HepG2 (cell line): ENCODE results near the gene ZBTB34. TPM values are rescaled to one million over a fixed set of nuclear protein-coding genes. Genes with fewer than 3 reads are reported as not detected.
A peak's percentile ranks its signal among the peaks of the same experiment; 100 is the strongest.

ENCODE experiments used
- FOXA3 ChIP-seq: IDR thresholded peaks from 2 replicates; pipeline ENCODE4 v1.6.1; 2016; ENCODE audit warnings: missing genetic modification reagents, missing compliant biosample characterization
- FUBP1 ChIP-seq: sonication (generic); formaldehyde crosslinking; IDR thresholded peaks from 2 replicates; pipeline ENCODE4 v1.5.1; 2020; ENCODE audit warnings: missing genetic modification reagents, mild to moderate bottlenecking, borderline replicate concordance
- HHEX ChIP-seq: IDR thresholded peaks from 2 replicates; pipeline ENCODE4 v1.6.1; 2016; ENCODE audit warnings: control low read depth
- MIER2 ChIP-seq: IDR thresholded peaks from 2 replicates; pipeline ENCODE4 v1.6.1; 2016; ENCODE audit warnings: missing biosample characterization, missing genetic modification reagents
- MTA3 ChIP-seq: sonication (generic); formaldehyde crosslinking; IDR thresholded peaks from 2 replicates; pipeline ENCODE4 v1.4.0; 2020; ENCODE audit warnings: missing genetic modification reagents
- NFE2L1 ChIP-seq: sonication (generic); formaldehyde crosslinking; IDR thresholded peaks from 2 replicates; pipeline ENCODE4 v1.4.0; 2020; ENCODE audit warnings: missing genetic modification reagents, mild to moderate bottlenecking, borderline replicate concordance
- PCBP1 ChIP-seq: fragments of 200-400 bp; formaldehyde crosslinking; IDR thresholded peaks from 2 replicates; pipeline ENCODE4 v1.6.1; 2017; ENCODE audit warnings: mild to moderate bottlenecking, low read depth, low read length, borderline replicate concordance
- PHF21A ChIP-seq: sonication (generic); formaldehyde crosslinking; IDR thresholded peaks from 2 replicates; pipeline ENCODE4 v1.5.0; 2020; ENCODE audit warnings: mild to moderate bottlenecking, missing genetic modification reagents
- SOX6 ChIP-seq, 2 experiments: fragments of 450-650 bp in 1 of 2; sonication (generic) in 1 of 2; formaldehyde crosslinking in 1 of 2; IDR thresholded peaks; 2 replicates each; pipeline versions ENCODE4 v1.4.0 to v1.6.1; 2017 to 2020; ENCODE audit warnings: antibody characterized with exemption in 1 of 2, mild to moderate bottlenecking in 1 of 2, missing genetic modification reagents in 1 of 2
- ZNF17 ChIP-seq: sonication (generic); formaldehyde crosslinking; IDR thresholded peaks from 2 replicates; pipeline ENCODE4 v1.5.0; 2020; ENCODE audit warnings: mild to moderate bottlenecking, missing genetic modification reagents
- ZNF331 ChIP-seq: sonication (generic); formaldehyde crosslinking; IDR thresholded peaks from 2 replicates; pipeline ENCODE4 v1.4.0; 2020; ENCODE audit warnings: missing genetic modification reagents
- ZNF562 ChIP-seq: sonication (generic); formaldehyde crosslinking; IDR thresholded peaks from 2 replicates; pipeline ENCODE4 v1.8.0; 2022; ENCODE audit warnings: missing genetic modification reagents, borderline replicate concordance
- polyA plus RNA-seq, 8 experiments: library from polyadenylated mRNA; depleted of rRNA in 3 of 8; stranded (reverse) in 7 of 8; unstranded in 1 of 8; fragments of >200 nt; fragmentation: Illumina TruSeq in 4 of 8; extraction: Trizol in 4 of 8; gene quantifications; 2 replicates each; pipeline versions ENCODE4 v1.2.1 to v1.2.3, GENCODE V29; 2011 to 2016; ENCODE audit warnings: low read depth in 4 of 8, missing spikeins in 1 of 8, mixed read lengths in 1 of 8; ENCODE audit not compliant: insufficient read depth in 1 of 8
- total RNA-seq, 5 experiments: library from RNA; depleted of rRNA; stranded (reverse); fragments of >200 nt; fragmentation: Illumina TruSeq; extraction: Trizol; gene quantifications; 2 replicates each; pipeline ENCODE4 v1.2.3, GENCODE V29; 2016; ENCODE audit warnings: low read depth in 1 of 5
- TF ChIP-seq, protein P1 (sequence below): sonication (generic); formaldehyde crosslinking; IDR thresholded peaks from 2 replicates; pipeline ENCODE4 v1.5.0; 2020; ENCODE audit warnings: mild to moderate bottlenecking, missing genetic modification reagents, borderline replicate concordance
- TF ChIP-seq, protein P2 (sequence below): sonication (generic); formaldehyde crosslinking; IDR thresholded peaks from 2 replicates; pipeline ENCODE4 v1.4.0; 2020; ENCODE audit warnings: missing genetic modification reagents, mild to moderate bottlenecking, borderline replicate concordance
- TF ChIP-seq, protein P3 (sequence below), 2 experiments: IDR thresholded peaks; 2 replicates each; pipeline ENCODE4 v1.6.1; 2011 to 2012; ENCODE audit warnings: low read length in 2 of 2, borderline replicate concordance in 1 of 2, low read depth in 1 of 2, mild to moderate bottlenecking in 1 of 2, moderate library complexity in 1 of 2

ZBTB34 gene
- total and polyA plus RNA-seq, 2 of the 13 experiments (the other 11 are each of a cell fraction or from before 2014, with no cell fraction given), result 5.9 to 8.7 TPM

- TF ChIP-seq, protein P1, sequence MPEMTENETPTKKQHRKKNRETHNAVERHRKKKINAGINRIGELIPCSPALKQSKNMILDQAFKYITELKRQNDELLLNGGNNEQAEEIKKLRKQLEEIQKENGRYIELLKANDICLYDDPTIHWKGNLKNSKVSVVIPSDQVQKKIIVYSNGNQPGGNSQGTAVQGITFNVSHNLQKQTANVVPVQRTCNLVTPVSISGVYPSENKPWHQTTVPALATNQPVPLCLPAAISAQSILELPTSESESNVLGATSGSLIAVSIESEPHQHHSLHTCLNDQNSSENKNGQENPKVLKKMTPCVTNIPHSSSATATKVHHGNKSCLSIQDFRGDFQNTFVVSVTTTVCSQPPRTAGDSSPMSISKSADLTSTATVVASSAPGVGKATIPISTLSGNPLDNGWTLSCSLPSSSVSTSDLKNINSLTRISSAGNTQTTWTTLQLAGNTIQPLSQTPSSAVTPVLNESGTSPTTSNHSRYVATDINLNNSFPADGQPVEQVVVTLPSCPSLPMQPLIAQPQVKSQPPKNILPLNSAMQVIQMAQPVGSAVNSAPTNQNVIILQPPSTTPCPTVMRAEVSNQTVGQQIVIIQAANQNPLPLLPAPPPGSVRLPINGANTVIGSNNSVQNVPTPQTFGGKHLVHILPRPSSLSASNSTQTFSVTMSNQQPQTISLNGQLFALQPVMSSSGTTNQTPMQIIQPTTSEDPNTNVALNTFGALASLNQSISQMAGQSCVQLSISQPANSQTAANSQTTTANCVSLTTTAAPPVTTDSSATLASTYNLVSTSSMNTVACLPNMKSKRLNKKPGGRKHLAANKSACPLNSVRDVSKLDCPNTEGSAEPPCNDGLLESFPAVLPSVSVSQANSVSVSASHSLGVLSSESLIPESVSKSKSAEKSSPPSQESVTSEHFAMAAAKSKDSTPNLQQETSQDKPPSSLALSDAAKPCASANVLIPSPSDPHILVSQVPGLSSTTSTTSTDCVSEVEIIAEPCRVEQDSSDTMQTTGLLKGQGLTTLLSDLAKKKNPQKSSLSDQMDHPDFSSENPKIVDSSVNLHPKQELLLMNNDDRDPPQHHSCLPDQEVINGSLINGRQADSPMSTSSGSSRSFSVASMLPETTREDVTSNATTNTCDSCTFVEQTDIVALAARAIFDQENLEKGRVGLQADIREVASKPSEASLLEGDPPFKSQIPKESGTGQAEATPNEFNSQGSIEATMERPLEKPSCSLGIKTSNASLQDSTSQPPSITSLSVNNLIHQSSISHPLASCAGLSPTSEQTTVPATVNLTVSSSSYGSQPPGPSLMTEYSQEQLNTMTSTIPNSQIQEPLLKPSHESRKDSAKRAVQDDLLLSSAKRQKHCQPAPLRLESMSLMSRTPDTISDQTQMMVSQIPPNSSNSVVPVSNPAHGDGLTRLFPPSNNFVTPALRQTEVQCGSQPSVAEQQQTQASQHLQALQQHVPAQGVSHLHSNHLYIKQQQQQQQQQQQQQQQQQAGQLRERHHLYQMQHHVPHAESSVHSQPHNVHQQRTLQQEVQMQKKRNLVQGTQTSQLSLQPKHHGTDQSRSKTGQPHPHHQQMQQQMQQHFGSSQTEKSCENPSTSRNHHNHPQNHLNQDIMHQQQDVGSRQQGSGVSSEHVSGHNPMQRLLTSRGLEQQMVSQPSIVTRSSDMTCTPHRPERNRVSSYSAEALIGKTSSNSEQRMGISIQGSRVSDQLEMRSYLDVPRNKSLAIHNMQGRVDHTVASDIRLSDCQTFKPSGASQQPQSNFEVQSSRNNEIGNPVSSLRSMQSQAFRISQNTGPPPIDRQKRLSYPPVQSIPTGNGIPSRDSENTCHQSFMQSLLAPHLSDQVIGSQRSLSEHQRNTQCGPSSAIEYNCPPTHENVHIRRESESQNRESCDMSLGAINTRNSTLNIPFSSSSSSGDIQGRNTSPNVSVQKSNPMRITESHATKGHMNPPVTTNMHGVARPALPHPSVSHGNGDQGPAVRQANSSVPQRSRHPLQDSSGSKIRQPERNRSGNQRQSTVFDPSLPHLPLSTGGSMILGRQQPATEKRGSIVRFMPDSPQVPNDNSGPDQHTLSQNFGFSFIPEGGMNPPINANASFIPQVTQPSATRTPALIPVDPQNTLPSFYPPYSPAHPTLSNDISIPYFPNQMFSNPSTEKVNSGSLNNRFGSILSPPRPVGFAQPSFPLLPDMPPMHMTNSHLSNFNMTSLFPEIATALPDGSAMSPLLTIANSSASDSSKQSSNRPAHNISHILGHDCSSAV (CRISPR knock-in tag), result no peak
- TF ChIP-seq, protein P2, sequence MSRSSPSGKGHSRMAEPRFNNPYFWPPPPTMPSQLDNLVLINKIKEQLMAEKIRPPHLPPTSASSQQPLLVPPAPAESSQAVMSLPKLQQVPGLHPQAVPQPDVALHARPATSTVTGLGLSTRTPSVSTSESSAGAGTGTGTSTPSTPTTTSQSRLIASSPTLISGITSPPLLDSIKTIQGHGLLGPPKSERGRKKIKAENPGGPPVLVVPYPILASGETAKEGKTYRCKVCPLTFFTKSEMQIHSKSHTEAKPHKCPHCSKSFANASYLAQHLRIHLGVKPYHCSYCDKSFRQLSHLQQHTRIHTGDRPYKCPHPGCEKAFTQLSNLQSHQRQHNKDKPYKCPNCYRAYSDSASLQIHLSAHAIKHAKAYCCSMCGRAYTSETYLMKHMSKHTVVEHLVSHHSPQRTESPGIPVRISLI (CRISPR knock-in tag), result peak; percentile 83
- 0 out of 2 replicates have a peak, but pooled peaks have one; percentile 42 for TF ChIP-seq ZNF331 (CRISPR knock-in tag)
- TF ChIP-seq ZNF562, result no peak
- TF ChIP-seq FOXA3, result peak; percentile 77
- TF ChIP-seq, protein P3, sequence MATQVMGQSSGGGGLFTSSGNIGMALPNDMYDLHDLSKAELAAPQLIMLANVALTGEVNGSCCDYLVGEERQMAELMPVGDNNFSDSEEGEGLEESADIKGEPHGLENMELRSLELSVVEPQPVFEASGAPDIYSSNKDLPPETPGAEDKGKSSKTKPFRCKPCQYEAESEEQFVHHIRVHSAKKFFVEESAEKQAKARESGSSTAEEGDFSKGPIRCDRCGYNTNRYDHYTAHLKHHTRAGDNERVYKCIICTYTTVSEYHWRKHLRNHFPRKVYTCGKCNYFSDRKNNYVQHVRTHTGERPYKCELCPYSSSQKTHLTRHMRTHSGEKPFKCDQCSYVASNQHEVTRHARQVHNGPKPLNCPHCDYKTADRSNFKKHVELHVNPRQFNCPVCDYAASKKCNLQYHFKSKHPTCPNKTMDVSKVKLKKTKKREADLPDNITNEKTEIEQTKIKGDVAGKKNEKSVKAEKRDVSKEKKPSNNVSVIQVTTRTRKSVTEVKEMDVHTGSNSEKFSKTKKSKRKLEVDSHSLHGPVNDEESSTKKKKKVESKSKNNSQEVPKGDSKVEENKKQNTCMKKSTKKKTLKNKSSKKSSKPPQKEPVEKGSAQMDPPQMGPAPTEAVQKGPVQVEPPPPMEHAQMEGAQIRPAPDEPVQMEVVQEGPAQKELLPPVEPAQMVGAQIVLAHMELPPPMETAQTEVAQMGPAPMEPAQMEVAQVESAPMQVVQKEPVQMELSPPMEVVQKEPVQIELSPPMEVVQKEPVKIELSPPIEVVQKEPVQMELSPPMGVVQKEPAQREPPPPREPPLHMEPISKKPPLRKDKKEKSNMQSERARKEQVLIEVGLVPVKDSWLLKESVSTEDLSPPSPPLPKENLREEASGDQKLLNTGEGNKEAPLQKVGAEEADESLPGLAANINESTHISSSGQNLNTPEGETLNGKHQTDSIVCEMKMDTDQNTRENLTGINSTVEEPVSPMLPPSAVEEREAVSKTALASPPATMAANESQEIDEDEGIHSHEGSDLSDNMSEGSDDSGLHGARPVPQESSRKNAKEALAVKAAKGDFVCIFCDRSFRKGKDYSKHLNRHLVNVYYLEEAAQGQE (IDR thresholded peaks at IDR 0.05; ENCODE audit: borderline replicate concordance in 1 of 2, low read depth in 1 of 2, low read length in 2 of 2), result no peak
- TF ChIP-seq ZNF17 (CRISPR knock-in tag), result no peak
- no peak for TF ChIP-seq NFE2L1 (CRISPR knock-in tag)
- no peak for TF ChIP-seq MTA3 (CRISPR knock-in tag)
- no peak for TF ChIP-seq MIER2 (CRISPR knock-in tag)
- peak; percentile 61 for TF ChIP-seq PHF21A (CRISPR knock-in tag)
- TF ChIP-seq PCBP1, result no peak
- no peak for TF ChIP-seq SOX6 (IDR thresholded peaks at IDR 0.05)
- TF ChIP-seq SOX6 (CRISPR knock-in tag; IDR thresholded peaks at IDR 0.05), result peak; percentile 98
- no peak; the same call in 1 of the 2 replicates for TF ChIP-seq HHEX (CRISPR knock-in tag)
- no peak for TF ChIP-seq FUBP1
These were observed 58.8 kb downstream of the ZBTB34 start (continued) for GRCh38 chr9:126919193-126919592.
